Left ventricle myocardium inferior (tissue), 1 donor: ENCODE data around the gene SV2B. TPM values are rescaled to one million over a fixed set of nuclear protein-coding genes. Genes with fewer than 3 reads are reported as not detected.

Experiments
- DNase-seq: peaks from one replicate; pipeline ENCODE4 v3.0.0-alpha.2; 2020
- H3K27ac ChIP-seq: fragments of 200-600 bp; replicated peaks from 2 replicates; pipeline ENCODE4 v1.8.0; 2021
- H3K27me3 ChIP-seq: fragments of 200-600 bp; 2 replicates; pipeline ENCODE4 v1.8.0; 2021; ENCODE audit warnings: low read depth
- H3K36me3 ChIP-seq: fragments of 200-600 bp; 2 replicates; pipeline ENCODE4 v1.8.0; 2021
- H3K4me1 ChIP-seq: fragments of 200-600 bp; 2 replicates; pipeline ENCODE4 v1.8.0; 2021
- H3K4me3 ChIP-seq: fragments of 200-600 bp; 2 replicates; pipeline ENCODE4 v1.8.0; 2021; ENCODE audit warnings: mild to moderate bottlenecking, moderate library complexity
- H3K9me3 ChIP-seq: fragments of 200-600 bp; replicated peaks from 2 replicates; pipeline ENCODE4 v1.8.0; 2021
- intact Hi-C: fragments of 100-400 bp; cut with micrococcal nuclease; formaldehyde crosslinking; loops from one replicate; pipeline ENCODE4 v1.11.0; 2022
- total RNA-seq: library from RNA; stranded (reverse); fragmentation: NEBNext Ultra II Directional; extraction: Animal tissue kit (Norgen Biotek cat#: 25700); gene quantifications from one replicate; pipeline ENCODE4 v1.2.1, GENCODE V29; 2021
- TF ChIP-seq, protein P1 (sequence below): fragments of 200-600 bp; IDR thresholded peaks from 2 replicates; pipeline ENCODE4 v1.8.0; 2021; ENCODE audit warnings: antibody characterized with exemption, mild to moderate bottlenecking, borderline replicate concordance
- donor health status: DM: no; HTN: yes; CAD: no; lungs with severe emphysema.

The SV2B gene
- total RNA-seq, 1 donor from 2014 or later, result 2.8 TPM

GRCh38 chr15:91209318-91209717 lies 109.3 kb downstream of the SV2B start:
- Histone ChIP-seq H3K4me1 (no peaks in the 10 kb centered on the region), H3K27me3 (peaks cover 8% of the 10 kb centered on the region), H3K9me3 (peaks cover 4% of the 10 kb centered on the region), H3K27ac (no peak overlapping the region), H3K36me3 (no peaks in the 10 kb centered on the region), H3K4me3 (no peak overlapping the region)
- intact Hi-C loops, result no loop called here
- TF ChIP-seq, protein P1, sequence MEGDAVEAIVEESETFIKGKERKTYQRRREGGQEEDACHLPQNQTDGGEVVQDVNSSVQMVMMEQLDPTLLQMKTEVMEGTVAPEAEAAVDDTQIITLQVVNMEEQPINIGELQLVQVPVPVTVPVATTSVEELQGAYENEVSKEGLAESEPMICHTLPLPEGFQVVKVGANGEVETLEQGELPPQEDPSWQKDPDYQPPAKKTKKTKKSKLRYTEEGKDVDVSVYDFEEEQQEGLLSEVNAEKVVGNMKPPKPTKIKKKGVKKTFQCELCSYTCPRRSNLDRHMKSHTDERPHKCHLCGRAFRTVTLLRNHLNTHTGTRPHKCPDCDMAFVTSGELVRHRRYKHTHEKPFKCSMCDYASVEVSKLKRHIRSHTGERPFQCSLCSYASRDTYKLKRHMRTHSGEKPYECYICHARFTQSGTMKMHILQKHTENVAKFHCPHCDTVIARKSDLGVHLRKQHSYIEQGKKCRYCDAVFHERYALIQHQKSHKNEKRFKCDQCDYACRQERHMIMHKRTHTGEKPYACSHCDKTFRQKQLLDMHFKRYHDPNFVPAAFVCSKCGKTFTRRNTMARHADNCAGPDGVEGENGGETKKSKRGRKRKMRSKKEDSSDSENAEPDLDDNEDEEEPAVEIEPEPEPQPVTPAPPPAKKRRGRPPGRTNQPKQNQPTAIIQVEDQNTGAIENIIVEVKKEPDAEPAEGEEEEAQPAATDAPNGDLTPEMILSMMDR, result no peak
- no peak for DNase-seq

DNA sequence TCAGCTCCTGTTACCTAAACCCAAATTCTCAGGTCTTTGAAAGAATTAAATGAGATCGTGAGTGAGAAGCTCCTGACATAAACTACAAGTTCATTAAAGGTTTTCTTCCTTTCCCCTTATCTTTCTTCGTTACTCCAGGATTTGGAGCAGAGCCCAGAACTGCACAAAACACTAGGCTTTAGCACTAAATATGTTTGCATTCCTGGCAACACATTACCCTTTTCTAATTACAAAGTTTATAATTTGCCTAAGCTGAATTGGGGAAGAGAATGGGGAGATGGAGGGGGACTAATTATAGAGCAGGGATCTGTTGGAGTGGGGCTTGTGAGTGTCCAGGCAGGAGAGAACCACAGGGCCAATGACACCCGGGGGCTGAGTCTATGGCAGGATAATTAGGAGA lies 109.7 kb downstream of the SV2B start:
- intact Hi-C loops, result no loop called here
- H3K4me3 ChIP-seq, result no peak overlapping the region

DNA sequence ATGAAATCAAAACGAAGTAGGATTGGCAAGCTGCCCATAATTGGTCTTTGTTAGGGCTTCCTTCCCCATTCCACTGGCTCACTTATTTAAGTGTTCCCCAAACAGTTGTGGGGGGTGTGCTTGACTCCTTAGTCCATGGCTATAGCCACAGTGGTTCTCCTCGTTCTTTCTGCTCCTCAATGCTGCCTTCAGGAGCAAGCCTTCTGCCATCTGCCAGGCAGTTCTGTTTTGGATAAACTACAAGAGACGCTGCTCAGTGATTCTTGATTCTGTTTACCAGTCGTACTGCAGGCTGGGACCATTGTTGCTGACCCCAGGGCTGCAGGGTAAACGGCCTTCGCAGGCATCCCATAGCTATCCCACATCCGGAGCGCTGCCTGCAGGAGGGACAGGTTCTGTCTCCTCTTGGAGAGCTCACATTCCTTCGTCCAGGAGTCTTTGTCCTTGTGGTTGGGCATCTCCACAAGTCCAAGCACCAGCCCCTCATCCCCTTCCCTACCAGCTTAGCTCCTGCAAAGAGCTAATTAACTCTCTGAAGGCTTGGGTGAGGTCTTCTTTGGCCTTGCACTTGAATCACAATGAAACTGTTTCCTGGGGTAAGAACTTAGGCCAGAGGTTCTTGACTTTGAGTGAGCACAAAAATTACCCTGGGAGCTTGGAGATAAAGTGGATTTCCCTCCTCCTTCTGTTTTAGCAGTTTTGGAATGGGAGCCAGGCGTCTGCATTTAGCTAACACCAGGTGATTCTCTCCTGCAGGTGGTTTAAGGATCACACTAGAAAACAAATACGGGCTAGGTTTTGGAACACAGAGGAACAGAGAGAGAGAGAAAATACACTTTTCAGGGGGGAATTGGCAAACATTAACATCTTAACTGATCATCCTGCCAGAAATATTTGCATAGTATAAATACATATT lies 114.9 kb downstream of the SV2B start:
- DNase-seq, result no peak
- H3K36me3 ChIP-seq, result no peaks in the 10 kb centered on the region
- no peaks in the 10 kb centered on the region for H3K27me3 ChIP-seq
- peaks cover 4% of the 10 kb centered on the region for H3K9me3 ChIP-seq
- no peak overlapping the region for H3K4me3 ChIP-seq
- H3K4me1 ChIP-seq, result no peaks in the 10 kb centered on the region
- TF ChIP-seq, protein P1, result no peak
- intact Hi-C loops, result no loop called here
- no peak overlapping the region for H3K27ac ChIP-seq

More for the DNA sequence above, 109.7 kb downstream of the SV2B start:
- DNase-seq, result no peak
- Histone ChIP-seq H3K9me3 (peaks cover 4% of the 10 kb centered on the region), H3K36me3 (no peaks in the 10 kb centered on the region), H3K27me3 (peaks cover 8% of the 10 kb centered on the region), H3K4me1 (no peaks in the 10 kb centered on the region), H3K27ac (no peak overlapping the region)
- TF ChIP-seq, protein P1, result no peak

DNA sequence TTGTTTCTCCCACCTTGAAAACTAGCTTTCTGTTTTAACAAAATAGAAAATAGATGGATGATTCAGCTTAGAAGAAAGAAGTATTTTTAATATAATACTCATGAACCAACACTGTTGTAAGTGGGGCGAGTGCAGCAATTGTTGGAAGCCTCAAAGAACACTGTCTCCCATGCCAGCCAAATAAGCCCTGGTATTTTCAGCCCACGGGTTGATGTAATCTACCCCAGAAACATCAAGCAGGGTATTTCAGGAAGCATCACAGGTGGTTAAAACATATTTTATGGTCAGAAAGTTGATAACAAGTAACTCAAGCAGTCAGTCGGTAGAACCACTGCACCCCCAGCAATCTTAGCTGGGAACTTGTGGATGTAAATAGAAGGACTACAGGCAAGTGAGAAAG lies 115.9 kb downstream of the SV2B start:
- no peak overlapping the region for H3K27ac ChIP-seq
- no peak overlapping the region for H3K4me3 ChIP-seq
- intact Hi-C loops, result no loop called here

DNA sequence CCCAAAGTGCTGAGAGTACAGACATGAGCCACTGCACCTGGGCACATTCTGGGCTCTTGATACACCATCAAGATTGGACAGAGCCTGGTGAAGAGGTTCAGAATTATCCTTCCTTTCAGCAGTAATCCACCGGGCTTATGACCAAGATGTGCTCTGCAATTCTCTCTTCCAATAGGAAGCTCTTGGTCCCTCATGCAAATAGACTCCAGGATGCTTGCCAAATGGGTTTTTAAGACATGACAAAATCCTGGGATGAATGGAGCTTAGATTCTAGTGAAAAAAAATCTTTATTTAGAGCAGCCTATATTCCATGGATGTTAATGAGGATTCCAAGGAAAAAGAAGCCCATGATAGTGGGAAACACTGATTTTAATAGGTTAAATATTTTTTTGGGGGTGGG lies 119.1 kb downstream of the SV2B start:
- no peaks in the 10 kb centered on the region for H3K27me3 ChIP-seq
- H3K4me1 ChIP-seq, result no peaks in the 10 kb centered on the region
- H3K4me3 ChIP-seq, result no peak overlapping the region
- H3K27ac ChIP-seq, result no peak overlapping the region
- TF ChIP-seq, protein P1, result no peak
- no peak for DNase-seq
- intact Hi-C loops, result no loop called here
- no peaks in the 10 kb centered on the region for H3K9me3 ChIP-seq
- no peaks in the 10 kb centered on the region for H3K36me3 ChIP-seq

More for the DNA sequence above, 115.9 kb downstream of the SV2B start:
- TF ChIP-seq, protein P1, result no peak
- H3K27me3 ChIP-seq, result no peaks in the 10 kb centered on the region
- H3K4me1 ChIP-seq, result no peaks in the 10 kb centered on the region
- no peak for DNase-seq
- H3K9me3 ChIP-seq, result peaks cover 4% of the 10 kb centered on the region
- H3K36me3 ChIP-seq, result no peaks in the 10 kb centered on the region
